Uterus (tissue), 2 donors: ENCODE results near the gene RABGAP1L.

Experiments used
- POLR2A ChIP-seq, 2 donors: fragments of 450-650 bp; IDR thresholded peaks; one replicate each; pipeline ENCODE4 v1.6.1; 2016; ENCODE audit warnings: antibody characterized with exemption in 2 of 2, mild to moderate bottlenecking in 1 of 2, moderate library complexity in 1 of 2
- TF ChIP-seq, protein P1 (sequence below), 4 experiments: fragments of 200-600 bp in 2 of 4; fragments of 450-650 bp in 2 of 4; sonication (generic) in 2 of 4; IDR thresholded peaks; one replicate each; pipeline ENCODE4 v1.5.1; 2016 to 2019; ENCODE audit warnings: antibody characterized with exemption in 4 of 4, mild to moderate bottlenecking in 2 of 4, moderate library complexity in 1 of 4

DNA sequence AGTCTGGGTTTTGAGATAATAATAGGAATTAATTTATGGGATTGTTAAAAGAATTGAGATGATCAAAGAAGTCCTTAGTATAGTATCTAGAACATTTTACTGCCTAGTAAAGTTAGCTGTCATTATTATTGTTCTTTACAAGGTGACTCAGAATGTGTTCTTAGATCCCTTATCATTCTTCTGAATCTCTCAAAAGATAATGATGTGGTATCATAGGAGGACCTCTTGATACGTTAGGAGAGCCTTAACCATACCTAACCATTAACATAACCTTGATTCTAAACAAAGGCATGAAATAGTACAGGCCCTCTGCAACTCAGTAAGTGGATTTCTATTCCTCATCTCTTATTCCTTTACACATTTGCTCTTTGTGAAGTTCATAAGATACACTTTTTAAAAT lies 593.8 kb downstream of the RABGAP1L start:
- TF ChIP-seq, protein P1, sequence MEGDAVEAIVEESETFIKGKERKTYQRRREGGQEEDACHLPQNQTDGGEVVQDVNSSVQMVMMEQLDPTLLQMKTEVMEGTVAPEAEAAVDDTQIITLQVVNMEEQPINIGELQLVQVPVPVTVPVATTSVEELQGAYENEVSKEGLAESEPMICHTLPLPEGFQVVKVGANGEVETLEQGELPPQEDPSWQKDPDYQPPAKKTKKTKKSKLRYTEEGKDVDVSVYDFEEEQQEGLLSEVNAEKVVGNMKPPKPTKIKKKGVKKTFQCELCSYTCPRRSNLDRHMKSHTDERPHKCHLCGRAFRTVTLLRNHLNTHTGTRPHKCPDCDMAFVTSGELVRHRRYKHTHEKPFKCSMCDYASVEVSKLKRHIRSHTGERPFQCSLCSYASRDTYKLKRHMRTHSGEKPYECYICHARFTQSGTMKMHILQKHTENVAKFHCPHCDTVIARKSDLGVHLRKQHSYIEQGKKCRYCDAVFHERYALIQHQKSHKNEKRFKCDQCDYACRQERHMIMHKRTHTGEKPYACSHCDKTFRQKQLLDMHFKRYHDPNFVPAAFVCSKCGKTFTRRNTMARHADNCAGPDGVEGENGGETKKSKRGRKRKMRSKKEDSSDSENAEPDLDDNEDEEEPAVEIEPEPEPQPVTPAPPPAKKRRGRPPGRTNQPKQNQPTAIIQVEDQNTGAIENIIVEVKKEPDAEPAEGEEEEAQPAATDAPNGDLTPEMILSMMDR (IDR thresholded peaks at IDR 0.05) = no peak
- TF ChIP-seq POLR2A (IDR thresholded peaks at IDR 0.05) = no peak
